ENCODE results near the gene SCN2A. TPM values are rescaled to one million over a fixed set of nuclear protein-coding genes. Genes with fewer than 3 reads are reported as not detected.

SCN2A gene
- total RNA-seq, 1 experiment from 2014 or later = 0.24 TPM

- no peak overlapping the region for H3K4me3 Mint-ChIP-seq
- Histone ChIP-seq H3K14ac (ENCODE audit: insufficient read depth, low read length) (no peak overlapping the region), H3K4ac (ENCODE audit: low read depth, low read length) (no peak overlapping the region), H2BK120ac (ENCODE audit: low read depth, low read length, poor library complexity, severe bottlenecking) (no peak overlapping the region), H3K56ac (ENCODE audit: insufficient read length, low read depth, low read length) (no peak overlapping the region), H4K8ac (replicated peaks; ENCODE audit: insufficient read length, low read depth, low read length) (no peak overlapping the region), H3K4me2 (ENCODE audit: insufficient read depth, insufficient read length, low read length) (no peak overlapping the region), H3T11ph (ENCODE audit: low read length) (no peak overlapping the region), H2BK15ac (ENCODE audit: low read depth, low read length) (no peak overlapping the region), H4K20me1 (ENCODE audit: control insufficient read depth, insufficient read depth, insufficient read length) (no peaks in the 10 kb centered on the region), H3K23me2 (ENCODE audit: insufficient read length, low read depth, low read length, poor library complexity, severe bottlenecking) (no peaks in the 10 kb centered on the region), H2AK5ac (ENCODE audit: insufficient read length, low read length) (no peak overlapping the region), H2BK12ac (ENCODE audit: insufficient read length, low read depth, low read length) (no peak overlapping the region), H4K91ac (ENCODE audit: insufficient read length, low read depth, low read length) (no peak overlapping the region), H3K27ac (ENCODE audit: insufficient read length, low read depth, low read length) (no peak overlapping the region), H3K23ac (ENCODE audit: insufficient read length, low read depth, low read length) (no peak overlapping the region), H3K79me2 (ENCODE audit: insufficient read depth, low read length) (no peaks in the 10 kb centered on the region), H3K4me1 (ENCODE audit: insufficient read depth, low read length) (peaks cover under 1% of the 10 kb centered on the region; the same call in 1 of the 2 replicates), H2AFZ (ENCODE audit: low read length) (no peak overlapping the region), H4K5ac (ENCODE audit: insufficient read length, low read depth, low read length) (no peak overlapping the region), H3K18ac (ENCODE audit: insufficient read length, low read depth, low read length) (no peak overlapping the region), H2BK20ac (ENCODE audit: low read depth, low read length, poor library complexity, severe bottlenecking) (no peak overlapping the region), H3K79me1 (ENCODE audit: insufficient read depth, low read depth, low read length, poor library complexity, severe bottlenecking) (no peaks in the 10 kb centered on the region), H3K9ac (ENCODE audit: extremely low read depth, insufficient read length, low read length) (no peak overlapping the region), H2BK5ac (ENCODE audit: insufficient read length, low read length) (no peak overlapping the region), H3K27me3 (ENCODE audit: insufficient read depth, low read length) (no peaks in the 10 kb centered on the region), H3K9me3 (ENCODE audit: control insufficient read depth, low read depth, low read length) (no peaks in the 10 kb centered on the region)
- H3K27me3 Mint-ChIP-seq (ENCODE audit: low read depth) = no peaks in the 10 kb centered on the region
- no peaks in the 10 kb centered on the region for H3K9me3 Mint-ChIP-seq
- DNase-seq = no peak
- H3K36me3 Mint-ChIP-seq (ENCODE audit: insufficient read depth in 1 of 3, low read depth in 3 of 3) = no peaks in the 10 kb centered on the region
- H3K27ac Mint-ChIP-seq = no peak overlapping the region
- TF ChIP-seq CTCF (conservative IDR thresholded peaks at IDR 0.05) = peak; percentile 89
- H3K4me1 Mint-ChIP-seq = peaks cover 16 to 21% of the 10 kb centered on the region in 2 experiments
- WGBS (ENCODE audit: extremely low coverage, insufficient read length, low lambda C conversion rate) = no CpG with 5 or more reads among the region's 5 CpGs
Observed at GRCh38 chr2:165401285-165401852, 162.2 kb downstream of the SCN2A start.

Measured in H9 (cell line).